ENCODE data around the gene LSP1. TPM values are rescaled to one million over a fixed set of nuclear protein-coding genes. Genes with fewer than 3 reads are reported as not detected.

The LSP1 gene
- total RNA-seq, 2 experiments from 2014 or later, result 232 to 303 TPM

DNA sequence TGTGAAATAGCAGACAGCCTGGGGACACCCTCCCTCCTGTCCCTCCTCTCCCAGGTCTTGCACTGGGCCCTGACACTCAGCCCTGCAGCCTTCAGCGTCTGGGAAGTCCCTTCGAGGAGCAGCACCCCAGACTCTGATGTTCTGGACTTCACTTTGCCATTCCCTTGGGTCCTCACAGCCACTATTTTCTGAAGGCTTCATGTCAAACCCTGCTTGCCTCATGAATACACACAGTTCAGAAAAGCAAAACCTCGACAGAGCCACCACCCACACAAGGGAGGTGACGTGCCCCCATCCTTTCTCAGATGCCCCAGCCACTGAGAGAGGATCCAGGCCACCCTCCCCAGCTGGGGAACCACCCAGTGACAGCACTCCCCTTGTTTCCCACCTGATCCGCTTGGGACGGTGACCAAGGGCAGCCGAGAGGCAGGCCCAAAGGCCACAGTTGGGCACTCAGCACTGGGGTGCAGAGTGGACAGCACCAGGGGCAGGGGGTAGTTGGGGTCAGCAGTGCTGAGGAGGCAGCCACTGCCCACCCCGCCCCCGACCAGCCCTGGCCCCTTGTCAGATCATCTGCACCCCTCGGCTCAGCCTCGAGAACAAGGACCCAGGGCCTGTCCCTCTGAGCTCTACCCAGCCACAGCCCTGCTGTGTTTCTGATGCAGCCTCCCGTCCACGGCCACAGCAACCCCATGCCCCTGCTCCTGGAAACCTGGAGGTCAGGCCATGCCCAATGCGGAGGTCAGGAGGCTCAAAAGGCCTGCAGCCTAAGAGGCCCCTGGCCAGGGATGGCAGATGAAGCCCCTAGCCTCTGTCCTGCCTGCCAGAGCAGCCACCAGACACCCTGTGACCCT lies 63.5 kb downstream of the LSP1 start:
- no peak for TF ChIP-seq EZH2phosphoT487 (IDR thresholded peaks at IDR 0.05; ENCODE audit: borderline replicate concordance, low read depth, low read length)
- no peak for TF ChIP-seq CTCF (conservative IDR thresholded peaks at IDR 0.05; ENCODE audit: low read length)
- DNase-seq (ENCODE audit: low spot score), result no peak

GRCh38 chr11:1916986-1917522 lies 64.2 kb downstream of the LSP1 start:
- POLR2A ChIA-PET, result interaction anchor here (0.6 kb wide), 1 partner anchor 10 kb away, joined by 3 read pairs; no protein-coding TSS in a partner anchor
- intact Hi-C loops (cut with micrococcal nuclease; ENCODE audit: unreplicated experiment), result loop anchor here (1.0 to 5.0 kb wide), 2 partner anchors 24 to 35 kb away; no protein-coding TSS in a partner anchor
- H4K20me1 ChIP-seq (ENCODE audit: insufficient read depth, low read length), result no peaks in the 10 kb centered on the region
- H3K79me2 ChIP-seq (ENCODE audit: insufficient read depth, low read depth, low read length), result no peaks in the 10 kb centered on the region
- H3K4me2 ChIP-seq (ENCODE audit: low read length), result no peak overlapping the region
- no peaks in the 10 kb centered on the region for H3K9me2 ChIP-seq (ENCODE audit: insufficient read depth, low read length)
- DNase-seq (ENCODE audit: low spot score), result no peak
- H2AFZ ChIP-seq (ENCODE audit: low read length), result no peak overlapping the region
- no peak overlapping the region for H3K27ac ChIP-seq (ENCODE audit: low read depth, low read length, poor library complexity, severe bottlenecking)
- H3K4me1 ChIP-seq (ENCODE audit: insufficient read depth, low read length, poor library complexity, severe bottlenecking), result no peaks in the 10 kb centered on the region
- TF ChIP-seq EZH2phosphoT487 (IDR thresholded peaks at IDR 0.05; ENCODE audit: borderline replicate concordance, low read depth, low read length) (no peak), CTCF (conservative IDR thresholded peaks at IDR 0.05; ENCODE audit: low read length) (no peak)
- H3K4me3 ChIP-seq (ENCODE audit: low read depth, low read length, poor library complexity, severe bottlenecking), result no peak overlapping the region
- CTCF ChIA-PET (ENCODE audit: unreplicated experiment), result no interaction called here
- no TSS peak for BruUV-seq (replicated peaks)
- no peaks in the 10 kb centered on the region for H3K36me3 ChIP-seq (ENCODE audit: insufficient read depth, low read length)
- no peaks in the 10 kb centered on the region for H3K9me3 ChIP-seq (ENCODE audit: low read length)

More for the DNA sequence above, 63.5 kb downstream of the LSP1 start:
- no peaks in the 10 kb centered on the region for H4K20me1 ChIP-seq (ENCODE audit: insufficient read depth, low read length)
- no peak overlapping the region for H3K4me2 ChIP-seq (ENCODE audit: low read length)
- no peaks in the 10 kb centered on the region for H3K36me3 ChIP-seq (ENCODE audit: insufficient read depth, low read length)
- no peaks in the 10 kb centered on the region for H3K9me3 ChIP-seq (ENCODE audit: low read length)
- H3K4me1 ChIP-seq (ENCODE audit: insufficient read depth, low read length, poor library complexity, severe bottlenecking), result no peaks in the 10 kb centered on the region
- ChIA-PET CTCF (ENCODE audit: unreplicated experiment) (no interaction called here), POLR2A (interaction anchor here (0.6 kb wide), 1 partner anchor 9 kb away, joined by 3 read pairs; no protein-coding TSS in a partner anchor)
- intact Hi-C loops (cut with micrococcal nuclease; ENCODE audit: unreplicated experiment), result loop anchor here (1.0 to 5.0 kb wide), 2 partner anchors 23 to 34 kb away; no protein-coding TSS in a partner anchor
- no TSS peak for BruUV-seq (replicated peaks)
- H3K4me3 ChIP-seq (ENCODE audit: low read depth, low read length, poor library complexity, severe bottlenecking), result no peak overlapping the region
- no peak overlapping the region for H2AFZ ChIP-seq (ENCODE audit: low read length)
- no peak overlapping the region for H3K27ac ChIP-seq (ENCODE audit: low read depth, low read length, poor library complexity, severe bottlenecking)
- H3K9me2 ChIP-seq (ENCODE audit: insufficient read depth, low read length), result no peaks in the 10 kb centered on the region
- no peaks in the 10 kb centered on the region for H3K79me2 ChIP-seq (ENCODE audit: insufficient read depth, low read depth, low read length)
